Testis (tissue), 3 donors: ENCODE data around the gene ZNF628. TPM values are rescaled to one million over a fixed set of nuclear protein-coding genes. Genes with fewer than 3 reads are reported as not detected.

Experiments
- DNase-seq: peaks from one replicate; pipeline ENCODE4 v3.0.0-alpha.2; 2019
- H3K27ac ChIP-seq, 2 donors: fragments of 200-600 bp; sonication (generic); one replicate each; pipeline ENCODE4 v1.5.1; 2019
- H3K27me3 ChIP-seq: fragments of 200-600 bp; sonication (generic); one replicate; pipeline ENCODE4 v1.5.1; 2019
- H3K36me3 ChIP-seq: fragments of 200-600 bp; sonication (generic); one replicate; pipeline ENCODE4 v1.5.1; 2017; ENCODE audit warnings: low read depth; ENCODE audit errors: missing control alignments
- H3K4me1 ChIP-seq: fragments of 200-600 bp; sonication (generic); one replicate; pipeline ENCODE4 v1.5.1; 2019
- H3K4me3 ChIP-seq, 2 donors: fragments of 200-600 bp; sonication (generic); one replicate each; pipeline ENCODE4 v1.5.1; 2017 to 2019
- H3K9me3 ChIP-seq: fragments of 200-600 bp; sonication (generic); one replicate; pipeline ENCODE4 v1.5.1; 2017
- POLR2A ChIP-seq: fragments of 450-650 bp; IDR thresholded peaks from one replicate; pipeline ENCODE4 v1.6.1; 2017; ENCODE audit warnings: antibody characterized with exemption, mild to moderate bottlenecking, moderate library complexity
- WGBS, 2 donors: methylation state at CpG; one replicate each; pipeline ENCODE4 v1.1.5; 2018; 5-methylcytosine and 5-hydroxymethylcytosine counted together
- intact Hi-C: fragments of 100-400 bp; cut with DNase I; formaldehyde crosslinking; loops from one replicate; pipeline ENCODE4 v1.15.1; 2023; ENCODE audit warnings: low total_unique reads
- polyA plus RNA-seq: library from polyadenylated mRNA; stranded (reverse); fragments of 350-450 nt; fragmentation: Illumina TruSeq; extraction: RNeasy Lipid Tissue Mini Kit (QIAGEN cat#74804); gene quantifications from one replicate; pipeline ENCODE4 v1.2.3, GENCODE V29; 2014; ENCODE audit warnings: low read depth, low replicate concordance; ENCODE audit not compliant: insufficient read depth
- total RNA-seq, 2 donors: library from RNA; depleted of rRNA; stranded (reverse); fragments of >200 nt; gene quantifications; one replicate each; pipeline ENCODE4 v1.2.3, GENCODE V29; 2016
- TF ChIP-seq, protein P1 (sequence below), 3 experiments: fragments of 450-650 bp in 2 of 3; fragments of 200-600 bp in 1 of 3; sonication (generic) in 1 of 3; IDR thresholded peaks; one replicate each; pipeline ENCODE4 v1.5.1; 2016 to 2019; ENCODE audit warnings: antibody characterized with exemption in 3 of 3, mild to moderate bottlenecking in 2 of 3, moderate library complexity in 1 of 3

The ZNF628 gene
- total and polyA plus RNA-seq, 3 donors from 2014 or later: 31.3 to 53.7 (median 33.8) TPM

GRCh38 chr19:55490478-55491432, 14.3 kb downstream of the ZNF628 start:
- H3K9me3 ChIP-seq: no peaks in the 10 kb centered on the region
- H3K27ac ChIP-seq: no peak overlapping the region
- no peaks in the 10 kb centered on the region for H3K27me3 ChIP-seq
- DNase-seq: no peak
- TF ChIP-seq, protein P1, sequence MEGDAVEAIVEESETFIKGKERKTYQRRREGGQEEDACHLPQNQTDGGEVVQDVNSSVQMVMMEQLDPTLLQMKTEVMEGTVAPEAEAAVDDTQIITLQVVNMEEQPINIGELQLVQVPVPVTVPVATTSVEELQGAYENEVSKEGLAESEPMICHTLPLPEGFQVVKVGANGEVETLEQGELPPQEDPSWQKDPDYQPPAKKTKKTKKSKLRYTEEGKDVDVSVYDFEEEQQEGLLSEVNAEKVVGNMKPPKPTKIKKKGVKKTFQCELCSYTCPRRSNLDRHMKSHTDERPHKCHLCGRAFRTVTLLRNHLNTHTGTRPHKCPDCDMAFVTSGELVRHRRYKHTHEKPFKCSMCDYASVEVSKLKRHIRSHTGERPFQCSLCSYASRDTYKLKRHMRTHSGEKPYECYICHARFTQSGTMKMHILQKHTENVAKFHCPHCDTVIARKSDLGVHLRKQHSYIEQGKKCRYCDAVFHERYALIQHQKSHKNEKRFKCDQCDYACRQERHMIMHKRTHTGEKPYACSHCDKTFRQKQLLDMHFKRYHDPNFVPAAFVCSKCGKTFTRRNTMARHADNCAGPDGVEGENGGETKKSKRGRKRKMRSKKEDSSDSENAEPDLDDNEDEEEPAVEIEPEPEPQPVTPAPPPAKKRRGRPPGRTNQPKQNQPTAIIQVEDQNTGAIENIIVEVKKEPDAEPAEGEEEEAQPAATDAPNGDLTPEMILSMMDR (IDR thresholded peaks at IDR 0.05): no peak
- no peak for TF ChIP-seq POLR2A
- intact Hi-C loops: no loop called here
- H3K4me1 ChIP-seq: peaks cover 40% of the 10 kb centered on the region
- 78 to 81% methylated on average over 11 to 46 of the region's 52 CpGs for WGBS, 2 donors
- no peaks in the 10 kb centered on the region for H3K36me3 ChIP-seq
- no peak overlapping the region for H3K4me3 ChIP-seq

DNA sequence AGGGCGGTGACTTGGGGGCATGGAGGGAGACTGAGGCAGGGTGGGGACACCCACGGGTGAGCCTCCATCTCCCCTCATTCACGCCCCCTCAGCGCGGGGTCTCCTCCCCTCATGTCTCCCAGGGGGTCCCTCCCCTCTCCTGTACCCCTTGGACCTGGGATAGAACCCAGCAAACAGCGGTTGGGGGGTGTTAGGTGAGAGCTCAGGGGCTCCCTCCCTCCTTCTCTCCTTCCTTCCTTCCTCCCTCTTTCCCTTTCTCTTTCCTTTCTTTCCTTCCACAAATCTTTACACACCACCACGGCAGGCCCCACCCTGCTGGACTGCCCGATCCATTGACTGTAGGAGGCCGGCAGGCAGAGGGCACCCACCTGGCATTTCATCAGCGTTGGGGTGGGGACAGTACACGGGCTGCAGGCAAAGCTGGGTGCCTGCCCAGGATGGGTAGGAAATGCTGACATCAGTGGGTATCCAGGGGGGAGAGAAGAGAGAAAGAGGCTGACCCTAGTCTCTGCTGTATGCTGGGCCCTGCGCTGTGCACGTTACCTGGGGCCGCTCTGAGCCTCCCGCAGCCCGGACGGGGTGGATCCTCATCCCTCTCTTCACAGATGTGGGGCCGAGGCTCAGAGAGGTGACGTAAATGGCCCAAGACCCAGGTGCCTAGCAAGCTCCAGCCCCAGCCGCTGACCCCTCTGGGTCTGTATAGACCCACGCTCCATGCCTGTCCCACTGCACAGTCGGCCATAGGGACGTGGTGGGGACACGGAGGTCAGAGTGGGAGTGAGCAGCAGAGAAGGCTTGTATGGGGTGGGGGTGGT, 15.3 kb downstream of the ZNF628 start:
- H3K36me3 ChIP-seq: no peaks in the 10 kb centered on the region
- H3K27me3 ChIP-seq: no peaks in the 10 kb centered on the region
- DNase-seq: no peak
- H3K4me3 ChIP-seq: no peak overlapping the region
- TF ChIP-seq, protein P1 (IDR thresholded peaks at IDR 0.05): no peak
- TF ChIP-seq POLR2A: no peak
- no peak overlapping the region for H3K27ac ChIP-seq
- intact Hi-C loops: no loop called here
- no peaks in the 10 kb centered on the region for H3K9me3 ChIP-seq
- peaks cover 30% of the 10 kb centered on the region for H3K4me1 ChIP-seq
- WGBS, 2 donors: 72 to 79% methylated on average over 18 to 24 of the region's 24 CpGs

GRCh38 chr19:55492362-55492944, 16.0 kb downstream of the ZNF628 start:
- DNase-seq: no peak
- no peaks in the 10 kb centered on the region for H3K36me3 ChIP-seq
- TF ChIP-seq, protein P1 (IDR thresholded peaks at IDR 0.05): no peak
- TF ChIP-seq POLR2A: no peak
- no peak overlapping the region for H3K4me3 ChIP-seq
- no peaks in the 10 kb centered on the region for H3K9me3 ChIP-seq
- no peaks in the 10 kb centered on the region for H3K27me3 ChIP-seq
- intact Hi-C loops: no loop called here
- WGBS, 2 donors: 60 to 61% methylated on average over 12 of the region's 12 CpGs
- no peak overlapping the region for H3K27ac ChIP-seq
- H3K4me1 ChIP-seq: peaks cover 23% of the 10 kb centered on the region

DNA sequence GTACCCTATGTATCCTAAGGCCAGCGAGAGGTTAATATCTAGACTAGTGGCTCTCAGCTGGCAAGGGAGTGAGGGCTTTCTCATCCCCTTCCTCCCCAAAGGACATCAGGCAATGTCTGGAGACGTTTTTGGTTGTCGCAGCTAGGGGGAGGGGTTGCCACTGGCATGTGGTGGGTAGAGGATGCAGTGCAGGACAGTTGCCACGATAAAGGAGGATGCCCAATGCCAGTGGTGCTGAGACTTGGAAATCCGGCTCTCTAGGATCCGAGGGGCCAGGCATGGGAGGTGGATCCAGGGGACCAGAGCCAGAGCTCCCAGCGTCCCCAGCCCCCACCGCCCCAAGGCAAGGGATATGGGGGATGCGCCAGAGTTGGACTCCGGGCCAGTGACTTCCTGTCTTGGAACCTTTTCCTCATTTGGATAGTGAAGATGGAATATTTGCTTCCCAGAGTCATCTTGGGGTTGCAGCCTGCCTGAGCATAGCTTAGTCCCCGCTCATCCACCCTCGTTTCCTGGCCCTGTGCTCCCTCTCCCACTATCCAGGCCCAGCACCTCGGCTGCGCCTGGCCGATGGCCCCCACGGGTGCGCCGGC, 16.7 kb downstream of the ZNF628 start:
- Histone ChIP-seq H3K27ac (peak overlapping the region; percentile 28 to 90), H3K4me3 (peak overlapping the region; percentile 18 to 42), H3K9me3 (no peaks in the 10 kb centered on the region), H3K4me1 (peaks cover 16% of the 10 kb centered on the region), H3K27me3 (no peaks in the 10 kb centered on the region), H3K36me3 (no peaks in the 10 kb centered on the region)
- intact Hi-C loops: no loop called here
- DNase-seq: no peak
- 22 to 37% methylated on average over 16 to 18 of the region's 18 CpGs for WGBS, 2 donors
- TF ChIP-seq POLR2A: no peak
- TF ChIP-seq, protein P1 (IDR thresholded peaks at IDR 0.05): no peak
